Activated T-cell treated with anti-CD3 and anti-CD28 coated beads, Interleukin-2, amount 50 U/mL, for 72 hours (primary cell): ENCODE results near the gene MED13L. TPM values are rescaled to one million over a fixed set of nuclear protein-coding genes. Genes with fewer than 3 reads are reported as not detected.

Source experiments
- ATAC-seq, 2 donors: fragments of 150-1000 bp; cut with Tn5 transposase; replicated peaks in 1 of 2; 2 replicates each; pipeline ENCODE4 v1.10.0; 2021; ENCODE audit warnings: moderate library complexity in 2 of 2, mild to moderate bottlenecking in 1 of 2
- DNase-seq, 2 donors: peaks; one replicate each; pipeline ENCODE4 v3.0.0; 2021 to 2022; ENCODE audit warnings: mixed read lengths in 1 of 2
- H3K27ac Mint-ChIP-seq: one replicate; pipeline ENCODE4 v1.8.0; 2022; ENCODE audit warnings: mild to moderate bottlenecking, moderate library complexity, mixed read lengths
- H3K27me3 Mint-ChIP-seq: one replicate; pipeline ENCODE4 v1.8.0; 2022; ENCODE audit warnings: low read depth, mixed read lengths
- H3K36me3 Mint-ChIP-seq, 2 donors: one replicate each; pipeline ENCODE4 v1.8.0; 2022; ENCODE audit warnings: mixed read lengths in 2 of 2, mild to moderate bottlenecking in 1 of 2; ENCODE audit not compliant: insufficient read depth in 2 of 2
- H3K4me1 Mint-ChIP-seq: one replicate; pipeline ENCODE4 v1.8.0; 2022; ENCODE audit warnings: low read depth, mixed read lengths
- H3K4me3 Mint-ChIP-seq, 2 donors: one replicate each; pipeline ENCODE4 v1.8.0; 2022; ENCODE audit warnings: mild to moderate bottlenecking in 2 of 2, mixed read lengths in 2 of 2, moderate library complexity in 2 of 2
- H3K9me3 Mint-ChIP-seq, 2 donors: one replicate each; pipeline ENCODE4 v1.8.0; 2022; ENCODE audit warnings: mixed read lengths in 2 of 2
- total RNA-seq, 2 donors: library from RNA; stranded (reverse); gene quantifications; one replicate each; pipeline ENCODE4 v1.2.3, GENCODE V29; 2022

MED13L gene
- total RNA-seq, 2 donors from 2014 or later = 72.8 to 74.5 TPM

GRCh38 chr12:116202940-116203339, 74.6 kb downstream of the MED13L start:
- Mint-ChIP-seq H3K4me3 (no peak overlapping the region), H3K27ac (no peak overlapping the region), H3K36me3 (no peaks in the 10 kb centered on the region), H3K4me1 (peaks cover 51% of the 10 kb centered on the region), H3K9me3 (no peaks in the 10 kb centered on the region), H3K27me3 (no peaks in the 10 kb centered on the region)
- DNase-seq = no peak
- ATAC-seq = no peak

- no peak overlapping the region for H3K4me3 Mint-ChIP-seq
- peaks cover 52% of the 10 kb centered on the region for H3K4me1 Mint-ChIP-seq
- H3K9me3 Mint-ChIP-seq = no peaks in the 10 kb centered on the region
- H3K27me3 Mint-ChIP-seq = no peaks in the 10 kb centered on the region
- H3K27ac Mint-ChIP-seq = no peak overlapping the region
- DNase-seq = no peak
- ATAC-seq = no peak
- no peaks in the 10 kb centered on the region for H3K36me3 Mint-ChIP-seq
Observed at GRCh38 chr12:116202433-116202832, 75.1 kb downstream of the MED13L start.

- Mint-ChIP-seq H3K36me3 (no peaks in the 10 kb centered on the region), H3K27ac (no peak overlapping the region), H3K4me1 (peaks cover 52% of the 10 kb centered on the region), H3K4me3 (no peak overlapping the region), H3K27me3 (no peaks in the 10 kb centered on the region), H3K9me3 (no peaks in the 10 kb centered on the region)
- ATAC-seq (no peak), DNase-seq (no peak)
Observed at GRCh38 chr12:116201908-116202307, 75.6 kb downstream of the MED13L start.

- Mint-ChIP-seq H3K36me3 (no peaks in the 10 kb centered on the region), H3K4me1 (peaks cover 50% of the 10 kb centered on the region), H3K9me3 (no peaks in the 10 kb centered on the region), H3K27me3 (no peaks in the 10 kb centered on the region), H3K27ac (peak overlapping the region; percentile 18), H3K4me3 (no peak overlapping the region)
- DNase-seq = no peak
- no peak for ATAC-seq
Observed at GRCh38 chr12:116201359-116201758, 76.1 kb downstream of the MED13L start.

GRCh38 chr12:116200812-116201211, 76.7 kb downstream of the MED13L start:
- Mint-ChIP-seq H3K27me3 (no peaks in the 10 kb centered on the region), H3K4me3 (no peak overlapping the region), H3K4me1 (peaks cover 52% of the 10 kb centered on the region), H3K27ac (peak overlapping the region; percentile 18), H3K36me3 (no peaks in the 10 kb centered on the region), H3K9me3 (no peaks in the 10 kb centered on the region)
- ATAC-seq (no peak), DNase-seq (no peak)

- Mint-ChIP-seq H3K27ac (peak overlapping the region; percentile 39), H3K4me1 (peaks cover 68% of the 10 kb centered on the region), H3K9me3 (no peaks in the 10 kb centered on the region), H3K36me3 (no peaks in the 10 kb centered on the region), H3K27me3 (no peaks in the 10 kb centered on the region), H3K4me3 (no peak overlapping the region)
- ATAC-seq (no peak), DNase-seq (no peak)
Observed at GRCh38 chr12:116199160-116199706, 78.3 kb downstream of the MED13L start.

GRCh38 chr12:116196752-116197718, 80.5 kb downstream of the MED13L start:
- H3K4me3 Mint-ChIP-seq = no peak overlapping the region
- H3K9me3 Mint-ChIP-seq = no peaks in the 10 kb centered on the region
- H3K27ac Mint-ChIP-seq = no peak overlapping the region
- H3K27me3 Mint-ChIP-seq = no peaks in the 10 kb centered on the region
- H3K36me3 Mint-ChIP-seq = no peaks in the 10 kb centered on the region
- H3K4me1 Mint-ChIP-seq = peaks cover 78% of the 10 kb centered on the region
- no peak for ATAC-seq
- no peak for DNase-seq

- Mint-ChIP-seq H3K27ac (no peak overlapping the region), H3K4me1 (peaks cover 76% of the 10 kb centered on the region), H3K4me3 (no peak overlapping the region), H3K27me3 (no peaks in the 10 kb centered on the region), H3K9me3 (no peaks in the 10 kb centered on the region), H3K36me3 (no peaks in the 10 kb centered on the region)
- ATAC-seq (no peak), DNase-seq (no peak)
Observed at GRCh38 chr12:116196226-116196625, 81.3 kb downstream of the MED13L start.

- Mint-ChIP-seq H3K27ac (peak overlapping the region; percentile 71), H3K4me1 (peaks cover 69% of the 10 kb centered on the region), H3K9me3 (no peaks in the 10 kb centered on the region), H3K4me3 (peak overlapping the region; percentile 49 to 64), H3K27me3 (no peaks in the 10 kb centered on the region), H3K36me3 (no peaks in the 10 kb centered on the region)
- DNase-seq (peak; percentile 72 to 78), ATAC-seq (peak; percentile 98)
Observed at GRCh38 chr12:116194935-116195431, 82.5 kb downstream of the MED13L start.

GRCh38 chr12:116189692-116190091, 87.8 kb downstream of the MED13L start:
- peaks cover 74% of the 10 kb centered on the region for H3K4me1 Mint-ChIP-seq
- DNase-seq (no peak), ATAC-seq (no peak)
- no peaks in the 10 kb centered on the region for H3K9me3 Mint-ChIP-seq
- H3K4me3 Mint-ChIP-seq = no peak overlapping the region
- no peak overlapping the region for H3K27ac Mint-ChIP-seq
- no peaks in the 10 kb centered on the region for H3K27me3 Mint-ChIP-seq
- H3K36me3 Mint-ChIP-seq = peaks cover 0 to 2% of the 10 kb centered on the region in 2 donors

- no peak overlapping the region for H3K27ac Mint-ChIP-seq
- ATAC-seq = peak; percentile 64 to 65
- peak overlapping the region; percentile 4 to 49 for H3K4me3 Mint-ChIP-seq
- no peak for DNase-seq
- H3K36me3 Mint-ChIP-seq = peaks cover 0 to 2% of the 10 kb centered on the region in 2 donors
- no peaks in the 10 kb centered on the region for H3K9me3 Mint-ChIP-seq
- H3K27me3 Mint-ChIP-seq = no peaks in the 10 kb centered on the region
- H3K4me1 Mint-ChIP-seq = peaks cover 74% of the 10 kb centered on the region
Observed at GRCh38 chr12:116188581-116188980, 88.9 kb downstream of the MED13L start.

- Mint-ChIP-seq H3K27ac (peak overlapping the region; percentile 68), H3K9me3 (no peaks in the 10 kb centered on the region), H3K4me3 (peak overlapping the region; percentile 31 to 52), H3K36me3 (peaks cover 0 to 2% of the 10 kb centered on the region in 2 donors), H3K27me3 (no peaks in the 10 kb centered on the region), H3K4me1 (peaks cover 74% of the 10 kb centered on the region)
- no peak for DNase-seq
- ATAC-seq = peak; percentile 33 to 50
Observed at GRCh38 chr12:116187151-116187511, 90.4 kb downstream of the MED13L start.

- Mint-ChIP-seq H3K4me1 (peaks cover 79% of the 10 kb centered on the region), H3K36me3 (peaks cover 0 to 2% of the 10 kb centered on the region in 2 donors), H3K27ac (peak overlapping the region; percentile 68), H3K27me3 (no peaks in the 10 kb centered on the region), H3K4me3 (peak overlapping the region; percentile 31 to 52), H3K9me3 (no peaks in the 10 kb centered on the region)
- ATAC-seq (peak in 1 of 2 donors; percentile 7), DNase-seq (no peak)
Observed at GRCh38 chr12:116186482-116187150, 90.9 kb downstream of the MED13L start.
